Endothelial cell of umbilical vein (primary cell): ENCODE measurements around the gene DEPDC5. TPM values are rescaled to one million over a fixed set of nuclear protein-coding genes. Genes with fewer than 3 reads are reported as not detected.

Experiments used
- BruUV-seq: library from RNA; stranded (reverse); fragments of 400-500 nt; replicated peaks from 2 replicates; lab custom pipeline; 2021; lab: Mats Ljungman, UMichigan
- CTCF ChIA-PET: fragments of 300-600, 350-600 bp; sonication (Branson Sonifier 250); formaldehyde crosslinking; loops from one replicate; lab custom pipeline; 2021; ENCODE audit warnings: antibody characterized with exemption, inconsistent platforms; lab: Charles Lee
- POLR2A ChIA-PET: fragments of 300-600, 350-600 bp; sonication (Branson Sonifier 250); formaldehyde crosslinking; loops from one replicate; lab custom pipeline; 2021; ENCODE audit warnings: antibody characterized with exemption, inconsistent platforms; lab: Charles Lee
- DNase-seq: peaks from one replicate; pipeline ENCODE4 v3.0.0-alpha.2; 2011; ENCODE audit warnings: low read depth, low spot score
- FAIRE-seq: peaks from 2 replicates; lab custom pipeline; 2011; peaks lifted over from hg19 to GRCh38; lab: Jason Lieb, UNC
- H2AFZ ChIP-seq: 2 replicates; pipeline ENCODE4 v1.6.0; 2012; ENCODE audit warnings: low read depth, low read length, control low read depth, inconsistent platforms
- H3K27ac ChIP-seq: 2 replicates; pipeline ENCODE4 v1.5.1; 2011; ENCODE audit warnings: low read depth, mild to moderate bottlenecking, control low read depth, low read length, moderate library complexity; ENCODE audit not compliant: insufficient read depth
- H3K27me3 ChIP-seq, 2 experiments: 2 replicates each; pipeline versions ENCODE4 v1.6.0 to v1.6.1; 2011; ENCODE audit warnings: low read length in 2 of 2, mixed read lengths in 1 of 2; ENCODE audit not compliant: control insufficient read depth in 2 of 2, insufficient read depth in 2 of 2
- H3K36me3 ChIP-seq, 2 experiments: 2 replicates in 1 of 2; 3 replicates in 1 of 2; pipeline ENCODE4 v1.5.1; 2011; ENCODE audit warnings: low read length in 2 of 2, mild to moderate bottlenecking in 1 of 2, moderate library complexity in 1 of 2; ENCODE audit not compliant: control insufficient read depth in 2 of 2, insufficient read depth in 2 of 2; ENCODE audit errors: extremely low read depth in 1 of 2
- H3K4me1 ChIP-seq: 3 replicates; pipeline ENCODE4 v1.5.1; 2011; ENCODE audit warnings: mild to moderate bottlenecking, low read length; ENCODE audit not compliant: control insufficient read depth, insufficient read depth; ENCODE audit errors: extremely low read depth
- H3K4me2 ChIP-seq: 2 replicates; pipeline ENCODE4 v1.6.1; 2011; ENCODE audit warnings: low read length, control low read depth, mixed read lengths; ENCODE audit not compliant: insufficient read depth
- H3K4me3 ChIP-seq, 3 experiments: fragments of 200-600 bp in 1 of 3; sonication (generic), shearing (Covaris generic) in 1 of 3; replicated peaks in 1 of 3; 2 replicates each; pipeline ENCODE4 v1.5.1; 2011 to 2016; ENCODE audit warnings: control low read depth in 3 of 3, low read length in 3 of 3, mild to moderate bottlenecking in 2 of 3, inconsistent platforms in 1 of 3, low read depth in 1 of 3, moderate library complexity in 1 of 3; ENCODE audit not compliant: insufficient read depth in 1 of 3
- H3K79me2 ChIP-seq: 2 replicates; pipeline ENCODE4 v1.6.0; 2012; ENCODE audit warnings: low read length, inconsistent platforms; ENCODE audit not compliant: control insufficient read depth, insufficient read depth
- H3K9ac ChIP-seq: replicated peaks from 2 replicates; pipeline ENCODE3; 2011; ENCODE audit warnings: low read length, control low read depth; ENCODE audit not compliant: insufficient read depth; ENCODE audit errors: extremely low read depth
- H3K9me1 ChIP-seq: replicated peaks from 3 replicates; pipeline ENCODE4 v1.6.0; 2011; ENCODE audit warnings: mild to moderate bottlenecking, low read length; ENCODE audit not compliant: control insufficient read depth, insufficient read depth; ENCODE audit errors: extremely low read depth
- H3K9me3 ChIP-seq: replicated peaks from 2 replicates; pipeline ENCODE4 v1.5.1; 2012; ENCODE audit warnings: low read length, inconsistent platforms; ENCODE audit not compliant: control insufficient read depth, insufficient read depth
- H4K20me1 ChIP-seq: replicated peaks from 2 replicates; pipeline ENCODE3; 2011; ENCODE audit warnings: mild to moderate bottlenecking, low read length; ENCODE audit not compliant: control insufficient read depth, insufficient read depth; ENCODE audit errors: extremely low read depth
- CTCF ChIP-seq, 2 donors: IDR thresholded peaks; 1 replicate in 1 of 2; 2 replicates in 1 of 2; pipeline ENCODE4 v1.5.1; 2011; ENCODE audit warnings: low read length in 2 of 2, mild to moderate bottlenecking in 2 of 2, moderate library complexity in 2 of 2, control low read depth in 1 of 2, inconsistent platforms in 1 of 2, low read depth in 1 of 2; ENCODE audit not compliant: insufficient read depth in 1 of 2; ENCODE audit errors: extremely low read depth in 1 of 2
- EZH2 ChIP-seq: IDR thresholded peaks from 2 replicates; pipeline ENCODE4 v1.6.1; 2012; ENCODE audit warnings: borderline replicate concordance, low read depth, mild to moderate bottlenecking, moderate library complexity, low read length, inconsistent platforms; ENCODE audit not compliant: severe bottlenecking
- FOS ChIP-seq: IDR thresholded peaks from 2 replicates; pipeline ENCODE4 v1.6.1; 2011; ENCODE audit warnings: mild to moderate bottlenecking, low read length, moderate library complexity, borderline replicate concordance; ENCODE audit not compliant: insufficient read depth
- GATA2 ChIP-seq: IDR thresholded peaks from 2 replicates; pipeline ENCODE4 v1.7.0; 2011; ENCODE audit warnings: low read depth, mild to moderate bottlenecking, moderate library complexity, mixed read lengths, low read length; ENCODE audit not compliant: insufficient read length, insufficient read depth
- JUN ChIP-seq: IDR thresholded peaks from 2 replicates; pipeline ENCODE4 v1.6.1; 2011; ENCODE audit warnings: borderline replicate concordance, low read depth; ENCODE audit not compliant: insufficient read length, insufficient read depth
- MYC ChIP-seq: IDR thresholded peaks from one replicate; pipeline ENCODE4 v1.6.1; 2011; ENCODE audit warnings: mild to moderate bottlenecking, low read depth, low read length
- POLR2A ChIP-seq: IDR thresholded peaks from 2 replicates; pipeline ENCODE4 v1.6.1; 2012; ENCODE audit warnings: low read depth, mild to moderate bottlenecking, control low read depth, low read length
- POLR2AphosphoS5 ChIP-seq: IDR thresholded peaks from 2 replicates; pipeline ENCODE4 v1.6.1; 2012; ENCODE audit warnings: low read depth, mild to moderate bottlenecking, control low read depth, low read length, moderate library complexity; ENCODE audit not compliant: insufficient read depth
- dilution Hi-C: fragments of 300-500 bp; cut with MboI; formaldehyde crosslinking; loops from one replicate; pipeline ENCODE4 v1.15.0; 2019; ENCODE audit warnings: low sequenced_read_pairs; ENCODE audit not compliant: extremely low pct_ligation_motif_present
- intact Hi-C: fragments of 100-400 bp; cut with micrococcal nuclease; formaldehyde crosslinking; loops from one replicate; pipeline ENCODE4 v1.10.0; 2022
- polyA plus RNA-seq, 4 experiments: library from polyadenylated mRNA; depleted of rRNA in 3 of 4; stranded (reverse) in 3 of 4; unstranded in 1 of 4; fragments of >200 nt; gene quantifications; 2 replicates each; pipeline versions ENCODE4 v1.2.1 to v1.2.3, GENCODE V29; 2011 to 2012; ENCODE audit warnings: missing spikeins in 1 of 4
- total RNA-seq: library from RNA; stranded (reverse); gene quantifications from 2 replicates; pipeline ENCODE4 v1.2.3, GENCODE V29; 2021
- TF ChIP-seq, protein P1 (sequence below): IDR thresholded peaks from 2 replicates; pipeline ENCODE4 v1.6.1; 2011; ENCODE audit not compliant: insufficient read depth, insufficient read length

Gene DEPDC5
- total and polyA plus RNA-seq, 2 donors (not counting 3 experiments of a cell fraction or from before 2014, with no cell fraction given), result 13.1 to 36.6 TPM

GRCh38 chr22:31853736-31854495 lies 100.1 kb downstream of the DEPDC5 start:
- Histone ChIP-seq H3K27me3 (no peaks in the 10 kb centered on the region), H2AFZ (no peak overlapping the region), H3K27ac (no peak overlapping the region), H3K9me3 (no peaks in the 10 kb centered on the region), H3K4me1 (no peaks in the 10 kb centered on the region), H3K9me1 (no peaks in the 10 kb centered on the region), H3K9ac (no peak overlapping the region), H3K36me3 (peaks cover 0 to 7% of the 10 kb centered on the region in 2 experiments), H3K79me2 (no peaks in the 10 kb centered on the region), H3K4me2 (no peak overlapping the region), H4K20me1 (no peaks in the 10 kb centered on the region), H3K4me3 (no peak overlapping the region)
- FAIRE-seq (no peak), DNase-seq (no peak)
- dilution Hi-C loops (no loop called here), intact Hi-C loops (no loop called here)
- BruUV-seq, result no TSS peak
- TF ChIP-seq CTCF (IDR thresholded peaks at IDR 0.05; ENCODE audit: extremely low read depth in 1 of 2, insufficient read depth in 1 of 2, low read depth in 1 of 2, low read length in 2 of 2) (no peak), FOS (no peak), MYC (no peak), JUN (no peak), POLR2A (no peak), POLR2AphosphoS5 (no peak), GATA2 (no peak), EZH2 (no peak)
- TF ChIP-seq, protein P1, sequence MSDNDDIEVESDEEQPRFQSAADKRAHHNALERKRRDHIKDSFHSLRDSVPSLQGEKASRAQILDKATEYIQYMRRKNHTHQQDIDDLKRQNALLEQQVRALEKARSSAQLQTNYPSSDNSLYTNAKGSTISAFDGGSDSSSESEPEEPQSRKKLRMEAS, result no peak
- POLR2A ChIA-PET, result interaction anchor here (0.5 kb wide), 1 partner anchor 85 kb away, joined by 4 read pairs; no protein-coding TSS in a partner anchor
- CTCF ChIA-PET, result interaction anchor here (1.1 kb wide), 1 partner anchor 17 kb away, joined by 3 read pairs; no protein-coding TSS in a partner anchor
